Neural progenitor cell (in vitro differentiated cells): ENCODE data around the gene ADGRG1.

Experiments used
- CTCF ChIP-seq: fragments of 200-600 bp; sonication (generic); IDR thresholded peaks from 2 replicates; pipeline ENCODE4 v1.5.1; 2017; ENCODE audit warnings: antibody characterized with exemption, mild to moderate bottlenecking
- EZH2 ChIP-seq: fragments of 200-600 bp; sonication (generic); IDR thresholded peaks from 2 replicates; pipeline ENCODE4 v1.6.1; 2017; ENCODE audit warnings: antibody characterized with exemption, mild to moderate bottlenecking, moderate library complexity
- EZH2phosphoT487 ChIP-seq: fragments of 200-600 bp; sonication (generic); IDR thresholded peaks from 2 replicates; pipeline ENCODE4 v1.6.1; 2017; ENCODE audit warnings: antibody characterized with exemption

DNA sequence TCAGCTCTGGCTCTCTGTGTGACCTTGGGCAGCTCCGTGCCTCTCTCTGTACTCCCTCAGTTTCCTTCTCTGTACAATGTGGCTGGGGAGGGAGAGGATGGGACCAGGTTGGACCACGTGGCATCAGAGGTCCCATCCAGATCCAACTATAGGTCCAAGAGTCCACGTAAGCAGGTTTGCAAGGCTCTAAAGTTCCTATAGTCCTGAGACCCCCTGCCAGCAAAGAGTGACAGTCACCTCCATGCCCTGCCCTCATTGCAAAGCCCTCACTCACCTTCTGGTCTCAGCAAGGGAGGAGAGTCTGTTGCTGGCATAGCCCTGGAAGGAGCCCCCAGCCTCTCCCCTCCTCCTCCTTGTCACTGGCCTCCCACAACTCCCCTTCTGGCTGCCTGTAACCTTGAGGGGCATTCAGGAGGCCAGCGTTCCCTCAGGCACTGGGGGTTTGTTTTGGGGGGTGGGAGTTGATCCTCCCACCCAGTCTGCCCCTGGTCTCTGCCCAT is 60.1 kb downstream of the ADGRG1 start:
- TF ChIP-seq CTCF (no peak), EZH2 (no peak), EZH2phosphoT487 (no peak)
